GM23338 (cell line): ENCODE measurements around the gene SLC13A4. TPM values are rescaled to one million over a fixed set of nuclear protein-coding genes. Genes with fewer than 3 reads are reported as not detected.

ENCODE experiments used
- ATAC-seq: fragments of 200-7000 bp; cut with Tn5 transposase; 3 replicates; pipeline ENCODE4 v1.9.1; 2020
- DNase-seq: peaks from one replicate; pipeline ENCODE4 v3.0.0-alpha.2; 2015; ENCODE audit warnings: low spot score
- H2AFZ ChIP-seq: fragments of 200-600 bp; sonication (generic); 2 replicates; pipeline ENCODE4 v1.8.0; 2016; ENCODE audit warnings: antibody characterized with exemption, mild to moderate bottlenecking, moderate library complexity
- H3F3A ChIP-seq: fragments of 200-600 bp; sonication (generic); replicated peaks from 2 replicates; pipeline ENCODE4 v1.8.0; 2017; ENCODE audit warnings: antibody characterized with exemption, mixed run types, low read depth
- H3K27ac ChIP-seq: fragments of 200-600 bp; sonication (generic); 2 replicates; pipeline ENCODE4 v1.6.1; 2016; ENCODE audit warnings: low read depth
- H3K27me3 ChIP-seq: fragments of 200-600 bp; sonication (generic); 2 replicates; pipeline ENCODE4 v1.8.0; 2016; ENCODE audit warnings: mild to moderate bottlenecking, mixed run types, moderate library complexity; ENCODE audit not compliant: insufficient read depth
- H3K36me3 ChIP-seq: fragments of 200-600 bp; sonication (generic); 2 replicates; pipeline ENCODE4 v1.8.0; 2016; ENCODE audit warnings: mild to moderate bottlenecking; ENCODE audit not compliant: insufficient read depth
- H3K4me1 ChIP-seq: fragments of 200-600 bp; sonication (generic); 2 replicates; pipeline ENCODE4 v1.8.0; 2016; ENCODE audit warnings: mild to moderate bottlenecking, moderate library complexity; ENCODE audit not compliant: insufficient read depth
- H3K4me2 ChIP-seq: fragments of 200-600 bp; sonication (generic); 2 replicates; pipeline ENCODE4 v1.7.1; 2017; ENCODE audit warnings: mixed run types
- H3K4me3 ChIP-seq: fragments of 200-600 bp; sonication (generic); 2 replicates; pipeline ENCODE4 v1.6.1; 2016; ENCODE audit warnings: mixed run types
- H3K79me2 ChIP-seq: fragments of 200-600 bp; sonication (generic); replicated peaks from 2 replicates; pipeline ENCODE4 v1.8.0; 2017; ENCODE audit warnings: mild to moderate bottlenecking; ENCODE audit not compliant: insufficient read depth
- H3K9me2 ChIP-seq: fragments of 200-600 bp; sonication (generic); 2 replicates; pipeline ENCODE4 v1.8.0; 2017; ENCODE audit not compliant: insufficient read depth
- H4K20me1 ChIP-seq: fragments of 200-600 bp; sonication (generic); replicated peaks from 2 replicates; pipeline ENCODE4 v1.8.0; 2017; ENCODE audit warnings: mild to moderate bottlenecking; ENCODE audit not compliant: insufficient read depth
- H3K27ac Mint-ChIP-seq: 2 replicates; pipeline ENCODE4 v1.8.0; 2020; ENCODE audit warnings: inconsistent platforms, mild to moderate bottlenecking, moderate library complexity, mixed read lengths
- H3K27me3 Mint-ChIP-seq: 3 replicates; pipeline ENCODE4 v1.8.0; 2022; ENCODE audit warnings: low read depth, mild to moderate bottlenecking, moderate library complexity, mixed read lengths, inconsistent platforms; ENCODE audit not compliant: insufficient read depth, poor library complexity
- H3K36me3 Mint-ChIP-seq: 3 replicates; pipeline ENCODE4 v1.8.0; 2021; ENCODE audit warnings: low read depth, mild to moderate bottlenecking, inconsistent platforms, moderate library complexity, mixed read lengths
- H3K4me1 Mint-ChIP-seq: 3 replicates; pipeline ENCODE4 v1.8.0; 2020; ENCODE audit warnings: mild to moderate bottlenecking, inconsistent platforms, mixed read lengths
- H3K4me3 Mint-ChIP-seq: 3 replicates; pipeline ENCODE4 v1.8.0; 2021; ENCODE audit warnings: moderate library complexity, mild to moderate bottlenecking, inconsistent platforms, mixed read lengths
- H3K9me3 Mint-ChIP-seq: 3 replicates; pipeline ENCODE4 v1.8.0; 2020; ENCODE audit warnings: moderate library complexity, mild to moderate bottlenecking, inconsistent platforms, mixed read lengths
- CREB1 ChIP-seq: fragments of 250-450 bp; sonication (Bioruptor Pico); IDR thresholded peaks from 2 replicates; pipeline ENCODE4 v1.5.0; 2020; ENCODE audit warnings: low read depth, mild to moderate bottlenecking, moderate library complexity
- EZH2 ChIP-seq: fragments of 200-600 bp; sonication (generic); IDR thresholded peaks from one replicate; pipeline ENCODE4 v1.8.0; 2017; ENCODE audit warnings: antibody characterized with exemption, mild to moderate bottlenecking, low read depth; ENCODE audit not compliant: unreplicated experiment
- EZH2phosphoT487 ChIP-seq: fragments of 200-600 bp; sonication (generic); IDR thresholded peaks from one replicate; pipeline ENCODE4 v1.8.1; 2018; ENCODE audit warnings: antibody characterized with exemption; ENCODE audit not compliant: unreplicated experiment
- JUNB ChIP-seq: IDR thresholded peaks from one replicate; pipeline ENCODE4 v1.6.1; 2016; ENCODE audit warnings: antibody characterized with exemption; ENCODE audit not compliant: unreplicated experiment
- NANOG ChIP-seq: IDR thresholded peaks from 2 replicates; pipeline ENCODE4 v1.6.1; 2016; ENCODE audit warnings: antibody characterized with exemption, borderline replicate concordance
- POLR2AphosphoS5 ChIP-seq: IDR thresholded peaks from 2 replicates; pipeline ENCODE4 v1.6.1; 2016; ENCODE audit warnings: antibody characterized with exemption, low read depth
- STAT1 ChIP-seq: IDR thresholded peaks from one replicate; pipeline ENCODE4 v1.6.1; 2016; ENCODE audit warnings: antibody characterized with exemption; ENCODE audit not compliant: unreplicated experiment
- polyA plus RNA-seq: library from polyadenylated mRNA; unstranded; fragments of >200 nt; fragmentation: Nextera tagmentation; extraction: Ambion mirVana; gene quantifications from 2 replicates; pipeline ENCODE4 v1.2.1, GENCODE V29; 2016
- total RNA-seq: library from RNA; depleted of rRNA; stranded (reverse); fragments of >200 nt; shearing (Covaris generic); gene quantifications from 2 replicates; pipeline ENCODE4 v1.2.3, GENCODE V29; 2014
- TF ChIP-seq, protein P1 (sequence below), 2 experiments: fragments of 200-600 bp in 1 of 2; sonication (generic) in 1 of 2; conservative IDR thresholded peaks; 2 replicates each; pipeline versions ENCODE4 v1.5.1 to v1.6.1; 2016 to 2017; ENCODE audit warnings: antibody characterized with exemption in 2 of 2, low read depth in 2 of 2, mild to moderate bottlenecking in 2 of 2, moderate library complexity in 1 of 2
- TF ChIP-seq, protein P2 (sequence below): IDR thresholded peaks from 2 replicates; pipeline ENCODE4 v1.6.1; 2016; ENCODE audit warnings: antibody characterized with exemption
- TF ChIP-seq, protein P3 (sequence below): IDR thresholded peaks from one replicate; pipeline ENCODE4 v1.6.1; 2018; ENCODE audit warnings: antibody characterized with exemption; ENCODE audit not compliant: unreplicated experiment

The SLC13A4 gene
- total and polyA plus RNA-seq, 2 experiments from 2014 or later = 1.7 to 2.3 TPM

DNA sequence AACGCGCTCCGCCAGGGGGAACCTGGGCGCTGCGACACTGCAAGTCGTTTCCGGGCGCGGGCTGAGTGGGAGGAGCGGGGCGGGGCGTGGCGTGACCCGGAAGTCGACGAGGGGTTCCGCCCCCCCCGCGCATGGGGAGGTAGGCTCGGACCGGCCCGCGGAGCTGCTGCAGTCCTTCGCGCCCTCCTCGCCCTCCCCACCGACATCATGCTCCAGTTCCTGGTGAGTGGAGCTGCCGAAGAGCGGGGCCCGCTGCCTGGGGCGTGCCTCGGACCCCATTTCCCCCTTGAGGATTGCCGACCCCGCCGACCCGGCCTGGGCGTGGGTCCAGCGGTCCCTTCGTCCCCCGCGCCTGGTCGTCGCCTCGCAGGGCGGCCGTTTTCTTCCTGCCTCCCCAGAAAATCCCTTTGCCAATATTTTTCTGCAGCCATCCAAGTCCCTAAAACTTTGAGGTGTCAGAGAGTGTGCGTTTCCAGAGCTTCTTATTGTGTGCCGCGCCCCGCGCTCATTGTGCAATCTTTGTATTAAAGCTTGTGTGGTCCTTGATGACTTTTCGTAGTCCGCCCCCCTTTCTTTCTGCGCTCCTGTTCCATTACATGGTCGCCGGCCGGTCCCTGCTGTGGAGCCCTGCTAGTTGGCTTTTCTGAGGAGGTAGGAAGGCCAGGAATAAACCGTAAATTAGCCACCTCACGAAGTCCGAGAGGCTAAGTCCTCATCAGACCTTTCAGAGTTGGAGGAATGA is 65.4 kb downstream of the SLC13A4 start, which contains the start of gene STMP1:
TSS of gene STMP1 (plus strand) at position 142 of the 742 bp plus-strand sequence.
- Histone ChIP-seq H3K79me2 (peaks cover 51% of the 10 kb centered on the region), H3K4me2 (peak within 1 kb of the TSS; percentile 91), H4K20me1 (no peaks in the 10 kb centered on the region), H3K27ac (peak within 1 kb of the TSS; percentile 97), H3F3A (peaks cover 13% of the 10 kb centered on the region; the same call in 1 of the 2 replicates), H2AFZ (peak within 1 kb of the TSS; percentile 99), H3K9me2 (no peaks in the 10 kb centered on the region), H3K4me1 (peaks cover 14% of the 10 kb centered on the region), H3K27me3 (no peaks in the 10 kb centered on the region), H3K36me3 (no peaks in the 10 kb centered on the region), H3K4me3 (peak within 1 kb of the TSS; percentile 97)
- peak; percentile 92 for ATAC-seq
- Mint-ChIP-seq H3K36me3 (peaks cover 11% of the 10 kb centered on the region; the same call in 2 of the 3 replicates), H3K27ac (peak within 1 kb of the TSS; percentile 99), H3K4me1 (peaks cover 13% of the 10 kb centered on the region; the same call in 2 of the 3 replicates), H3K4me3 (peak within 1 kb of the TSS; percentile 98), H3K27me3 (peaks cover 6% of the 10 kb centered on the region), H3K9me3 (no peaks in the 10 kb centered on the region; the same call in 2 of the 3 replicates)
- DNase-seq = peak; percentile 98
- TF ChIP-seq JUNB = no peak
- peak; percentile 82 for TF ChIP-seq CREB1 (CRISPR knock-in tag)
- TF ChIP-seq, protein P1, sequence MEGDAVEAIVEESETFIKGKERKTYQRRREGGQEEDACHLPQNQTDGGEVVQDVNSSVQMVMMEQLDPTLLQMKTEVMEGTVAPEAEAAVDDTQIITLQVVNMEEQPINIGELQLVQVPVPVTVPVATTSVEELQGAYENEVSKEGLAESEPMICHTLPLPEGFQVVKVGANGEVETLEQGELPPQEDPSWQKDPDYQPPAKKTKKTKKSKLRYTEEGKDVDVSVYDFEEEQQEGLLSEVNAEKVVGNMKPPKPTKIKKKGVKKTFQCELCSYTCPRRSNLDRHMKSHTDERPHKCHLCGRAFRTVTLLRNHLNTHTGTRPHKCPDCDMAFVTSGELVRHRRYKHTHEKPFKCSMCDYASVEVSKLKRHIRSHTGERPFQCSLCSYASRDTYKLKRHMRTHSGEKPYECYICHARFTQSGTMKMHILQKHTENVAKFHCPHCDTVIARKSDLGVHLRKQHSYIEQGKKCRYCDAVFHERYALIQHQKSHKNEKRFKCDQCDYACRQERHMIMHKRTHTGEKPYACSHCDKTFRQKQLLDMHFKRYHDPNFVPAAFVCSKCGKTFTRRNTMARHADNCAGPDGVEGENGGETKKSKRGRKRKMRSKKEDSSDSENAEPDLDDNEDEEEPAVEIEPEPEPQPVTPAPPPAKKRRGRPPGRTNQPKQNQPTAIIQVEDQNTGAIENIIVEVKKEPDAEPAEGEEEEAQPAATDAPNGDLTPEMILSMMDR (conservative IDR thresholded peaks at IDR 0.05; ENCODE audit: low read depth in 2 of 2) = peak; percentile 29 to 73
- TF ChIP-seq EZH2 = no peak
- TF ChIP-seq, protein P2, sequence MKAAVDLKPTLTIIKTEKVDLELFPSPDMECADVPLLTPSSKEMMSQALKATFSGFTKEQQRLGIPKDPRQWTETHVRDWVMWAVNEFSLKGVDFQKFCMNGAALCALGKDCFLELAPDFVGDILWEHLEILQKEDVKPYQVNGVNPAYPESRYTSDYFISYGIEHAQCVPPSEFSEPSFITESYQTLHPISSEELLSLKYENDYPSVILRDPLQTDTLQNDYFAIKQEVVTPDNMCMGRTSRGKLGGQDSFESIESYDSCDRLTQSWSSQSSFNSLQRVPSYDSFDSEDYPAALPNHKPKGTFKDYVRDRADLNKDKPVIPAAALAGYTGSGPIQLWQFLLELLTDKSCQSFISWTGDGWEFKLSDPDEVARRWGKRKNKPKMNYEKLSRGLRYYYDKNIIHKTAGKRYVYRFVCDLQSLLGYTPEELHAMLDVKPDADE = peak; percentile 81
- TF ChIP-seq EZH2phosphoT487 = no peak
- TF ChIP-seq POLR2AphosphoS5 = peak; percentile 98

DNA sequence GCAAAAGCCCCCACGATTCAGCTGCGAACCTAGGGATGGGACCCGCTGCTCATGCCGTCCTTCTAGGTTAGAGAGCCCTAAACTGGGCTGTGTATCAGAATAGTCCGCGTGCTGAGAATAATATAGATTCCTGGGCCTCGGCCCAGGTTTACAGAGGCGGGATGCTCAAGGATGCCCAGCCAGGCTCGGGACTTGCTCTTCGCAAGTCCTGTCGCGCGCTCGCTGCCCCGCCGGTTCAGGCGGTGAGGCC is 65.9 kb downstream of the SLC13A4 start:
- peaks cover 14% of the 10 kb centered on the region for H3K4me1 ChIP-seq
- H3K27ac ChIP-seq = peak overlapping the region; percentile 88
- no peaks in the 10 kb centered on the region for H3K36me3 ChIP-seq
- Mint-ChIP-seq H3K4me3 (peak overlapping the region; percentile 98), H3K27me3 (peaks cover 6% of the 10 kb centered on the region), H3K4me1 (peaks cover 13% of the 10 kb centered on the region; the same call in 2 of the 3 replicates), H3K36me3 (peaks cover 10% of the 10 kb centered on the region; the same call in 2 of the 3 replicates), H3K27ac (peak overlapping the region; percentile 36), H3K9me3 (no peaks in the 10 kb centered on the region; the same call in 2 of the 3 replicates)
- H3K4me3 ChIP-seq = peak overlapping the region; percentile 97
- H3K4me2 ChIP-seq = peak overlapping the region; percentile 91
- no peak; the same call in 2 of the 3 replicates for ATAC-seq
- DNase-seq = no peak
- peaks cover 13% of the 10 kb centered on the region; the same call in 1 of the 2 replicates for H3F3A ChIP-seq
- peak overlapping the region; percentile 96 for H2AFZ ChIP-seq
- H3K27me3 ChIP-seq = no peaks in the 10 kb centered on the region
- H3K79me2 ChIP-seq = peaks cover 46% of the 10 kb centered on the region
- no peaks in the 10 kb centered on the region for H4K20me1 ChIP-seq
- H3K9me2 ChIP-seq = no peaks in the 10 kb centered on the region
- no peak for TF ChIP-seq EZH2
- no peak for TF ChIP-seq NANOG
- no peak for TF ChIP-seq EZH2phosphoT487
- TF ChIP-seq, protein P1 (conservative IDR thresholded peaks at IDR 0.05; ENCODE audit: low read depth in 2 of 2) = no peak
- no peak for TF ChIP-seq JUNB
- no peak for TF ChIP-seq STAT1
- TF ChIP-seq, protein P3, sequence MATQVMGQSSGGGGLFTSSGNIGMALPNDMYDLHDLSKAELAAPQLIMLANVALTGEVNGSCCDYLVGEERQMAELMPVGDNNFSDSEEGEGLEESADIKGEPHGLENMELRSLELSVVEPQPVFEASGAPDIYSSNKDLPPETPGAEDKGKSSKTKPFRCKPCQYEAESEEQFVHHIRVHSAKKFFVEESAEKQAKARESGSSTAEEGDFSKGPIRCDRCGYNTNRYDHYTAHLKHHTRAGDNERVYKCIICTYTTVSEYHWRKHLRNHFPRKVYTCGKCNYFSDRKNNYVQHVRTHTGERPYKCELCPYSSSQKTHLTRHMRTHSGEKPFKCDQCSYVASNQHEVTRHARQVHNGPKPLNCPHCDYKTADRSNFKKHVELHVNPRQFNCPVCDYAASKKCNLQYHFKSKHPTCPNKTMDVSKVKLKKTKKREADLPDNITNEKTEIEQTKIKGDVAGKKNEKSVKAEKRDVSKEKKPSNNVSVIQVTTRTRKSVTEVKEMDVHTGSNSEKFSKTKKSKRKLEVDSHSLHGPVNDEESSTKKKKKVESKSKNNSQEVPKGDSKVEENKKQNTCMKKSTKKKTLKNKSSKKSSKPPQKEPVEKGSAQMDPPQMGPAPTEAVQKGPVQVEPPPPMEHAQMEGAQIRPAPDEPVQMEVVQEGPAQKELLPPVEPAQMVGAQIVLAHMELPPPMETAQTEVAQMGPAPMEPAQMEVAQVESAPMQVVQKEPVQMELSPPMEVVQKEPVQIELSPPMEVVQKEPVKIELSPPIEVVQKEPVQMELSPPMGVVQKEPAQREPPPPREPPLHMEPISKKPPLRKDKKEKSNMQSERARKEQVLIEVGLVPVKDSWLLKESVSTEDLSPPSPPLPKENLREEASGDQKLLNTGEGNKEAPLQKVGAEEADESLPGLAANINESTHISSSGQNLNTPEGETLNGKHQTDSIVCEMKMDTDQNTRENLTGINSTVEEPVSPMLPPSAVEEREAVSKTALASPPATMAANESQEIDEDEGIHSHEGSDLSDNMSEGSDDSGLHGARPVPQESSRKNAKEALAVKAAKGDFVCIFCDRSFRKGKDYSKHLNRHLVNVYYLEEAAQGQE = no peak
- TF ChIP-seq, protein P2 = no peak
- no peak for TF ChIP-seq POLR2AphosphoS5
